GM12878 (cell line): Measurements from ENCODE around the gene AP2A2. TPM values are rescaled to one million over a fixed set of nuclear protein-coding genes. Genes with fewer than 3 reads are reported as not detected.

ENCODE experiments used
- ATAC-seq: fragments of 200-7000 bp; cut with Tn5 transposase; 3 replicates; pipeline ENCODE4 v1.9.1; 2020; ENCODE audit warnings: mild to moderate bottlenecking, moderate library complexity
- BruUV-seq: library from RNA; stranded (reverse); fragments of 400-500 nt; replicated peaks from 2 replicates; lab custom pipeline; 2021; lab: Mats Ljungman, UMichigan
- CTCF ChIA-PET: fragments of 300-600 bp; sonication (Branson Sonifier 250); formaldehyde crosslinking; extraction: SDS; loops from one replicate; lab custom pipeline; 2021; ENCODE audit warnings: inconsistent platforms; lab: Yijun Ruan, JAX
- POLR2A ChIA-PET: fragments of 350-600 bp; formaldehyde crosslinking; extraction: SDS; loops from one replicate; lab custom pipeline; 2021; ENCODE audit warnings: inconsistent platforms; lab: Charles Lee
- RAD21 ChIA-PET: fragments of 300-600 bp; sonication (Branson Sonifier 250); formaldehyde crosslinking; loops from one replicate; lab custom pipeline; 2023; ENCODE audit warnings: antibody characterized with exemption; ENCODE audit not compliant: unreplicated experiment; lab: Charles Lee
- SMC1A ChIA-PET: fragments of 300-600 bp; sonication (Branson Sonifier 250); formaldehyde crosslinking; loops from one replicate; lab custom pipeline; 2023; ENCODE audit not compliant: unreplicated experiment, uncharacterized antibody; lab: Charles Lee
- DNase-seq: peaks from one replicate; pipeline ENCODE4 v3.0.0-alpha.2; 2011; ENCODE audit warnings: low read depth, low spot score
- FAIRE-seq: peaks from 3 replicates; lab custom pipeline; 2011; peaks lifted over from hg19 to GRCh38; lab: Jason Lieb, UNC
- H2AFZ ChIP-seq: 2 replicates; pipeline ENCODE4 v1.6.0; 2011; ENCODE audit warnings: low read depth, low read length, control low read depth; ENCODE audit not compliant: control insufficient read depth
- H3K27ac ChIP-seq: 2 replicates; pipeline ENCODE4 v1.5.1; 2011; ENCODE audit warnings: control low read depth; ENCODE audit not compliant: control insufficient read depth, insufficient read depth
- H3K27me3 ChIP-seq, 2 experiments: replicated peaks in 1 of 2; 2 replicates each; pipeline versions ENCODE4 v1.6.0 to v1.6.1; 2011; ENCODE audit warnings: low read length in 1 of 2; ENCODE audit not compliant: control insufficient read depth in 2 of 2, insufficient read depth in 2 of 2
- H3K36me3 ChIP-seq, 2 experiments: 2 replicates each; pipeline ENCODE4 v1.5.1; 2011; ENCODE audit warnings: low read length in 1 of 2; ENCODE audit not compliant: control insufficient read depth in 2 of 2, insufficient read depth in 2 of 2
- H3K4me1 ChIP-seq: 2 replicates; pipeline ENCODE4 v1.6.1; 2011; ENCODE audit warnings: mild to moderate bottlenecking, low read length, moderate library complexity, mixed read lengths; ENCODE audit not compliant: control insufficient read depth, insufficient read depth
- H3K4me2 ChIP-seq: 2 replicates; pipeline ENCODE4 v1.6.0; 2011; ENCODE audit warnings: control low read depth; ENCODE audit not compliant: control insufficient read depth, insufficient read depth
- H3K4me3 ChIP-seq: fragments of 200-600 bp; sonication (generic); 2 replicates; pipeline ENCODE4 v1.5.1; 2016
- H3K79me2 ChIP-seq: 2 replicates; pipeline ENCODE4 v1.6.0; 2011; ENCODE audit warnings: low read length; ENCODE audit not compliant: control insufficient read depth, insufficient read depth
- H3K9ac ChIP-seq: 2 replicates; pipeline ENCODE4 v1.8.0; 2011; ENCODE audit warnings: low read length, control low read depth, mixed read lengths; ENCODE audit not compliant: control insufficient read depth, insufficient read depth
- H3K9me3 ChIP-seq: replicated peaks from 3 replicates; pipeline ENCODE4 v1.5.1; 2011; ENCODE audit warnings: mild to moderate bottlenecking, low read length; ENCODE audit not compliant: control insufficient read depth, insufficient read depth
- H4K20me1 ChIP-seq: 2 replicates; pipeline ENCODE4 v1.6.0; 2011; ENCODE audit not compliant: control insufficient read depth, insufficient read depth
- GABPA ChIP-seq: IDR thresholded peaks from 2 replicates; pipeline ENCODE4 v1.6.1; 2014; ENCODE audit warnings: antibody characterized with exemption, low read depth, mild to moderate bottlenecking, inconsistent platforms
- HDGF ChIP-seq: fragments of 450-650 bp; IDR thresholded peaks from 2 replicates; pipeline ENCODE4 v1.6.1; 2016; ENCODE audit warnings: antibody characterized with exemption
- KAT2A ChIP-seq: conservative IDR thresholded peaks from 2 replicates; pipeline ENCODE4 v1.6.1; 2011; ENCODE audit warnings: low read depth, low read length; ENCODE audit not compliant: control insufficient read depth
- NFIC ChIP-seq: IDR thresholded peaks from 2 replicates; pipeline ENCODE4 v1.6.1; 2012; ENCODE audit warnings: low read depth, mild to moderate bottlenecking, inconsistent platforms, low read length, moderate library complexity
- NR2C1 ChIP-seq: fragments of 450-650 bp; IDR thresholded peaks from 2 replicates; pipeline ENCODE4 v1.6.1; 2017; ENCODE audit warnings: antibody characterized with exemption, mild to moderate bottlenecking, moderate library complexity
- PAX5 ChIP-seq: IDR thresholded peaks from 2 replicates; pipeline ENCODE4 v1.6.1; 2011; ENCODE audit warnings: low read depth, low read length, borderline replicate concordance
- POLR2AphosphoS2 ChIP-seq: IDR thresholded peaks from 2 replicates; pipeline ENCODE4 v1.6.1; 2011; ENCODE audit warnings: low read depth, mild to moderate bottlenecking, low read length, improper control_type of control experiment, moderate library complexity
- RAD51 ChIP-seq: fragments of 450-650 bp; IDR thresholded peaks from 2 replicates; pipeline ENCODE4 v1.6.1; 2016; ENCODE audit warnings: moderate library complexity, mild to moderate bottlenecking, inconsistent platforms
- SIN3A ChIP-seq: IDR thresholded peaks from 2 replicates; pipeline ENCODE4 v1.6.1; 2012; ENCODE audit warnings: low read depth, low read length, improper control_type of control experiment
- SIX5 ChIP-seq: IDR thresholded peaks from 2 replicates; pipeline ENCODE4 v1.6.1; 2011; ENCODE audit warnings: mild to moderate bottlenecking, low read depth, low read length, moderate library complexity; ENCODE audit not compliant: severe bottlenecking
- ZBTB11 ChIP-seq: fragments of 450-650 bp; formaldehyde crosslinking; IDR thresholded peaks from 2 replicates; pipeline ENCODE4 v1.5.0; 2022; ENCODE audit warnings: mild to moderate bottlenecking, missing genetic modification characterization
- ZNF24 ChIP-seq: fragments of 450-650 bp; IDR thresholded peaks from 2 replicates; pipeline ENCODE4 v1.6.1; 2017; ENCODE audit warnings: antibody characterized with exemption, mild to moderate bottlenecking
- ZZZ3 ChIP-seq: IDR thresholded peaks from 2 replicates; pipeline ENCODE4 v1.6.1; 2011; ENCODE audit warnings: low read depth; ENCODE audit not compliant: control insufficient read depth, insufficient read length
- WGBS: methylation state at CpG from one replicate; pipeline ENCODE4 v1.1.6; 2016; ENCODE audit warnings: low lambda C conversion rate; ENCODE audit not compliant: insufficient replicate concordance, insufficient coverage; ENCODE audit errors: missing lambda C conversion rate; 5-methylcytosine and 5-hydroxymethylcytosine counted together
- in situ Hi-C: fragments of 300-500 bp; cut with MboI; formaldehyde crosslinking; loops from 9 replicates; pipeline ENCODE4 v1.14.3; 2018; ENCODE audit warnings: mixed read lengths
- intact Hi-C: fragments of 100-400 bp; cut with micrococcal nuclease; formaldehyde crosslinking; loops from one replicate; pipeline ENCODE4 v1.14.2; 2022; ENCODE audit not compliant: unreplicated experiment
- polyA plus RNA-seq, 11 experiments: library from polyadenylated mRNA; depleted of rRNA in 4 of 11; unstranded in 6 of 11; stranded (reverse) in 5 of 11; fragments of >200 nt; fragmentation: Nextera tagmentation in 4 of 11; fragmentation: Illumina TruSeq in 1 of 11; extraction: Ambion mirVana in 4 of 11; extraction: Trizol in 1 of 11; gene quantifications; 1 replicate in 1 of 11; 2 replicates in 10 of 11; pipeline versions ENCODE4 v1.2.1 to v1.2.3, GENCODE V29; 2011 to 2016; ENCODE audit warnings: inconsistent platforms in 2 of 11, missing spikeins in 2 of 11, low read depth in 1 of 11
- total RNA-seq, 4 experiments: library from RNA; depleted of rRNA in 3 of 4; stranded (reverse); fragments of >200 nt in 3 of 4; fragmentation: Illumina TruSeq in 1 of 4; extraction: Trizol in 1 of 4; gene quantifications; 2 replicates each; pipeline versions ENCODE4 v1.2.1 to v1.2.3, GENCODE V29; 2013 to 2021
- TF ChIP-seq, protein P1 (sequence below): fragments of 450-650 bp; IDR thresholded peaks from 2 replicates; pipeline ENCODE4 v1.6.1; 2017; ENCODE audit warnings: antibody characterized with exemption, mild to moderate bottlenecking, moderate library complexity
- TF ChIP-seq, protein P2 (sequence below): IDR thresholded peaks from 2 replicates; pipeline ENCODE4 v1.6.1; 2012; ENCODE audit warnings: low read depth, low read length, improper control_type of control experiment

Gene AP2A2
- total and polyA plus RNA-seq, 10 of the 15 experiments (the other 5 are each of a cell fraction or from before 2014, with no cell fraction given), result 0.58 to 48.8 (median 18.2) TPM

DNA sequence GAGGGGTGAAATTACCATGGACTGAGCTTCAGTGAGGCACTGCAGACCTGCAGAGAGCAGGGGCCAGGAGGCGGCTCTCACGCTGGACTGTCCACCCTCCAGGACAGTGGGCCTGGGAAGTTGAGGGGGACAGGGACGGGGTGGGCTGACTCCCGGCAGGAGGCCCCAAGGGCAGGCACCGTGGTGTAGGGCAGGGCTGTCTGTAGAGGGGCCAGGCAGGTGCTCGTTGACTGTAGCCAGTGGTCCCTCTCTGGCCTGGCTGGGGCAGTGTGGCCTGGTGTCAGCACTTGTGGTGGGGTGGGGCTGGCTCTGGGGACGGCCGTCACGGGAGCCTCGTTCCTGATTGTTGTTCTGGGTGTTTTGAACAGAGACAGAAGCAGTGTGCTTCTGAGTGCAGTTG, 64.4 kb downstream of the AP2A2 start (continued):
- no peak for TF ChIP-seq NFIC
- TF ChIP-seq POLR2AphosphoS2, result no peak
- TF ChIP-seq, protein P1, sequence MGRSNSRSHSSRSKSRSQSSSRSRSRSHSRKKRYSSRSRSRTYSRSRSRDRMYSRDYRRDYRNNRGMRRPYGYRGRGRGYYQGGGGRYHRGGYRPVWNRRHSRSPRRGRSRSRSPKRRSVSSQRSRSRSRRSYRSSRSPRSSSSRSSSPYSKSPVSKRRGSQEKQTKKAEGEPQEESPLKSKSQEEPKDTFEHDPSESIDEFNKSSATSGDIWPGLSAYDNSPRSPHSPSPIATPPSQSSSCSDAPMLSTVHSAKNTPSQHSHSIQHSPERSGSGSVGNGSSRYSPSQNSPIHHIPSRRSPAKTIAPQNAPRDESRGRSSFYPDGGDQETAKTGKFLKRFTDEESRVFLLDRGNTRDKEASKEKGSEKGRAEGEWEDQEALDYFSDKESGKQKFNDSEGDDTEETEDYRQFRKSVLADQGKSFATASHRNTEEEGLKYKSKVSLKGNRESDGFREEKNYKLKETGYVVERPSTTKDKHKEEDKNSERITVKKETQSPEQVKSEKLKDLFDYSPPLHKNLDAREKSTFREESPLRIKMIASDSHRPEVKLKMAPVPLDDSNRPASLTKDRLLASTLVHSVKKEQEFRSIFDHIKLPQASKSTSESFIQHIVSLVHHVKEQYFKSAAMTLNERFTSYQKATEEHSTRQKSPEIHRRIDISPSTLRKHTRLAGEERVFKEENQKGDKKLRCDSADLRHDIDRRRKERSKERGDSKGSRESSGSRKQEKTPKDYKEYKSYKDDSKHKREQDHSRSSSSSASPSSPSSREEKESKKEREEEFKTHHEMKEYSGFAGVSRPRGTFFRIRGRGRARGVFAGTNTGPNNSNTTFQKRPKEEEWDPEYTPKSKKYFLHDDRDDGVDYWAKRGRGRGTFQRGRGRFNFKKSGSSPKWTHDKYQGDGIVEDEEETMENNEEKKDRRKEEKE, result no peak
- TF ChIP-seq NR2C1, result no peak
- TF ChIP-seq PAX5, result no peak
- TF ChIP-seq SIN3A, result no peak
- TF ChIP-seq, all 136 proteins: peak for 0

DNA sequence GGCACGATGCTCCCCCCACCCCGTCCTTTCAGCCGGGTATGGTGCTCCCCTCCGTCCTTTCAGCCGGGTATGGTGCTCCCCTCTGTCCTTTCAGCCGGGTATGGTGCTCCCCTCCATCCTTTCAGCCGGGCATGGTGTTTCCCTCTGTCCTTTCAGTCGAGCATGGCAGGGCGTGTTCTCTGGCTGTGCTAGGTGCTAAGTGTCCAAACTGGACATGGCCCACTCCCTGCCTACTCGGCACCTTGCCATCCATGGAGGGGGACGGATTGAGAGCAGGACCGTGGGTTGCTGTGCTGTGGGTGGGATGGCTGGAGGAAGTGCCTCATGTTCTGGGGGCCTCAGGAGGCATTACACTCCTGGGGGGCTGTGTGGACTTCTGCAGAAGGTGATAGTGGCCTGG, 65.4 kb downstream of the AP2A2 start:
- WGBS, result 83% methylated on average over 12 of the region's 12 CpGs
- Histone ChIP-seq H4K20me1 (no peaks in the 10 kb centered on the region), H3K4me3 (no peak overlapping the region), H3K36me3 (peaks cover 10 to 33% of the 10 kb centered on the region in 2 experiments; a peak in 3 of 4 replicates)
- SMC1A ChIA-PET, result no interaction called here
- FAIRE-seq, result no peak
- TF ChIP-seq ZBTB11, result no peak
- TF ChIP-seq RAD51, result no peak
- TF ChIP-seq KAT2A, result no peak
- TF ChIP-seq GABPA, result no peak
- TF ChIP-seq HDGF, result no peak
- TF ChIP-seq, protein P2, sequence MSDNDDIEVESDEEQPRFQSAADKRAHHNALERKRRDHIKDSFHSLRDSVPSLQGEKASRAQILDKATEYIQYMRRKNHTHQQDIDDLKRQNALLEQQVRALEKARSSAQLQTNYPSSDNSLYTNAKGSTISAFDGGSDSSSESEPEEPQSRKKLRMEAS, result no peak
- no peak for TF ChIP-seq ZNF24
- no peak for TF ChIP-seq ZZZ3
- TF ChIP-seq SIX5, result no peak
- TF ChIP-seq, all 136 proteins: peak for 0
- BruUV-seq, result no TSS peak
- no peak overlapping the region for H3K9ac ChIP-seq
- intact Hi-C loops (no loop called here), in situ Hi-C loops (no loop called here)
- DNase-seq (no peak), ATAC-seq (no peak)
- CTCF ChIA-PET, result no interaction called here
- no peak overlapping the region for H3K27ac ChIP-seq
- no peak overlapping the region for H2AFZ ChIP-seq
- RAD21 ChIA-PET, result no interaction called here
- POLR2A ChIA-PET, result interaction anchor here (0.6 kb wide), 1 partner anchor 16 kb away, joined by 3 read pairs; no protein-coding TSS in a partner anchor
- H3K27me3 ChIP-seq, result no peaks in the 10 kb centered on the region
- peaks cover 12% of the 10 kb centered on the region for H3K4me1 ChIP-seq
- no peak overlapping the region for H3K4me2 ChIP-seq
- H3K79me2 ChIP-seq, result no peaks in the 10 kb centered on the region
- no peaks in the 10 kb centered on the region for H3K9me3 ChIP-seq
